ENCODE measurements around the gene NFATC1.

The NFATC1 gene

DNA sequence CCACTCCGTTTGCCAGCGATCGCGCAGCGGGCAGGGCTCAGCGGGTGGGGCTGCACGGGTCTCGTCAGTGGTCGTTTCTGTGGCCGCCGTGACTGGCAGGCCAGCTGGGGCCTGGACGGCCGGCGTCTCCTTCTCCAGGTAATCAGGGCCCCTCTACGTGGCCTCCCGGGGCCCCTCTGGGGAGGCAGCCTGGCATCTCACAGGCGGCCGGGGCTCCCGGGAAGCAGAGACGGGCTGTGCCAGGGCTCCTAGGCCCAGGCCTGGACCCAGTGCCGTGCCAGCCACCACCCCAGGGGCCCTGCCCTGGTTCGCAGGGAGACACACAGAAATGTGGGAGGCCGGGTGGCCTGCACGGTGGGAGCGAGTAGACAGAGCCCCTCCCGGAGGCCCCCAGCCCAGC, 59.5 kb downstream of the NFATC1 start:
- no peak for DNase-seq (ENCODE audit: low read depth in 2 of 2, low spot score in 1 of 2)

DNA sequence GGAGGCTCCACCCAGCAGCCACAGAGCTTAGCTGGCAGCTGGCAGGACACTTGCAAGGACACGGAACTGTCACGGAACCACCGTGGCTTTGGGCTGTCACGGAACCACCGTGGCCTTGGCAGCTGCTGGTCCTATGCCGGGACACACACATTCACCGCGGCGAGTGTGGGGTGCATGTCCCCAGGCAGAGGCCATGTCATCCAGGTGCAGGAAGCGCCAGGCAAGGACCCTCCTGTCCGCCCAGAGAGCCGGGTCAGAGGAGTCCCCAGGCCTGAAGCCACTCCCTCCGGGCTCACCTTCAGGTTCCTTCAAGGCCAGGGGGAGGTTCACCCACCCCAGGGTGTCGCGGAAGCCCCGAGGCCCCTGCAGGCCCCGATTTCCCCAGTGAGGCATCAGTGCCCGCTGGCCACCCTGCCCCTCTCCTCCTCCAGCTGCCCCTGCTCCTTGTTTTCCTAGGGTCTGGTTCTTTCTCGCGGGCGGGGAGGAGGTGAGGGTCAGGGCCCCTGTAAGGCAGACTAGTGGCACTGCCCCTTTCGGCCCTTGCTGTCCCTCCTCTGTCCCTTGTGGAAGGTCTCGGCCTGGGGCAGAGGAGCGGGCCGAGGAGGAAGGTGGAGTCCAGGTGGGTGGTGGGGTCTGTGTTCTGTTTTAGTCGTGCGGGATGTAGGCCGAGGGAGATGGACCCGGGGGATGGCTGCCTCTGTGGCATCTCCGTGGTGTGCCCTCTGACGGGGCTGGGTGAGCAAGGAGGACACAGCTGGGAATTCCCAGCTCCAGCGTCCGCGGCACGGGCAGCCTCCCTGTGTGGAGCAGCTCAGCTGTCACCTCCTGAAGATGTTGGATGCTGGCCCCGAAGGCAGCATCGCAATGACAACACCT, 60.6 kb downstream of the NFATC1 start:
- DNase-seq (ENCODE audit: low read depth in 2 of 2, low spot score in 1 of 2) = no peak

DNA sequence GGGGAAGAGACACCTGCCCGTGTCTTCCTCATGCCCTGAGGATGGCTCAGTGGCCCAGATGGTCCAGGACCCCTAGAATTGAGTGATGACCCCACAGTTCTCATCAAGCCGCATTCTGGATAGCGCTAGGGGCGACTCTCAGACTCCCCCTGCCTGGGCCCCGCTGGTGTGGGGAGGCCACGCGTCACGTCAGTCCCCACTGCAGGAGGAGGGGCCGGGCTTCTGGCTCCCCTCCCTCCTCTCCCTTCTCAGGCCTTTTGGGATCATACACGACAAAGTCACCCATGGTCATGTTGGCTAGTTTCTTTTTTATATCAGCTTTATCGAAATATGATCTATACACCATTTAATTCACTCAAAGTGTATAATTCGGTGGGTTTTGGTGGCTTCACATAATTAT, 61.5 kb downstream of the NFATC1 start:
- DNase-seq (ENCODE audit: low read depth in 2 of 2, low spot score in 1 of 2) = no peak

DNA sequence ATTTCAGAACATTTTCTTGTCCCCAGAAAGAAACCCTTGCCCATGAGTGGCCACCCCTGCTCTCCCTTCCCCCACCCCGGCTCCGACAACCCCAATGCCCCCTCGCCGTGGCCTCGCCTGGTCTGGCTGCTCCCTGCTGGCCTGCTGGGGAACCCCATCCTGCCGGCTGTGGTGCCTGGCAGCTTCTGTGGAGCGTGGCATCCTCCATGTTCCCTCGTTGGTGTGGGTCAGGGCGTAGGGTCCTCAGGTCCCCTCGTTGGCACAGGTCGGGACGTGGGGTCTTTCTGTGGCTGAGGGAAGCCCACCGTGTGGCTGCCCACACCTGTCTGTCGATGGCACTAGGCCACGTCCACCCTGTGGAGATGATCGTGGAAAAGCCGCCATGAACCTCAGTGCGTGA, 61.9 kb downstream of the NFATC1 start:
- DNase-seq (ENCODE audit: low read depth in 2 of 2, low spot score in 1 of 2) = no peak

DNA sequence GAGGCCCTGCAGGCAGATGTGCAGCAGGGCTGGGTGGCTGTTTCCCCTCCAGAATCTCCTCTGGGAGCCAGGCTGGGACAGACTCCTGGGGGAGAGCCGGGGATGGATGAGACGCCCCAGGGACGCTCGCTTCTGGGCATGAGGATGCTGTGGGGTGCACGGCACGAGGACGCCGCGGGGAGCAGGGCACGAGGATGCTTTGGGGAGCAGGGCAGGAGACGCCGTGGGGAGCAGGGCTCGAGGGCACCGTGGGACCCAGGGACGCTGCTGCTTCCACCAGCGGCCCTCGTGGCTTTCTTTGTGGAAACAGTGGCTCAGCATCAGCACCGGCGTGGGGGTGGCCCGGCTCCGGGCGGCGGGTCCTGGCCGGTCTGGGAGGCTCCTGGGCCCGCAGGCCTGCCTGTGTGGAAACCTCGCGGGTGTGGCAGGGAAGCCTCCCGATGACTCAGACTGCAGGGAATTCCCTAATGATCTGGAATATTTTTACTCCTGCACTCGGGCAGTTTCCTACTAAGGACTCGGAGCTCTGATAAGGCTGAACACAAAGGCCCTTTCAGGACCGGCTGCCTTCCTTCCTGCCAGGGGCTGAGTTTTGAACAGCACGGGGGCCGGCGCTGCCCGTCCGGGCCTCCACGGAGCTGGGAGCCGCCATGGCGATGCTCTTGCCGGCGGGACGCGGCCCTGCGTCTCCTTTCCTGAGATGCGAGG, 62.6 kb downstream of the NFATC1 start:
- DNase-seq (ENCODE audit: low read depth in 2 of 2, low spot score in 1 of 2) = no peak

DNA sequence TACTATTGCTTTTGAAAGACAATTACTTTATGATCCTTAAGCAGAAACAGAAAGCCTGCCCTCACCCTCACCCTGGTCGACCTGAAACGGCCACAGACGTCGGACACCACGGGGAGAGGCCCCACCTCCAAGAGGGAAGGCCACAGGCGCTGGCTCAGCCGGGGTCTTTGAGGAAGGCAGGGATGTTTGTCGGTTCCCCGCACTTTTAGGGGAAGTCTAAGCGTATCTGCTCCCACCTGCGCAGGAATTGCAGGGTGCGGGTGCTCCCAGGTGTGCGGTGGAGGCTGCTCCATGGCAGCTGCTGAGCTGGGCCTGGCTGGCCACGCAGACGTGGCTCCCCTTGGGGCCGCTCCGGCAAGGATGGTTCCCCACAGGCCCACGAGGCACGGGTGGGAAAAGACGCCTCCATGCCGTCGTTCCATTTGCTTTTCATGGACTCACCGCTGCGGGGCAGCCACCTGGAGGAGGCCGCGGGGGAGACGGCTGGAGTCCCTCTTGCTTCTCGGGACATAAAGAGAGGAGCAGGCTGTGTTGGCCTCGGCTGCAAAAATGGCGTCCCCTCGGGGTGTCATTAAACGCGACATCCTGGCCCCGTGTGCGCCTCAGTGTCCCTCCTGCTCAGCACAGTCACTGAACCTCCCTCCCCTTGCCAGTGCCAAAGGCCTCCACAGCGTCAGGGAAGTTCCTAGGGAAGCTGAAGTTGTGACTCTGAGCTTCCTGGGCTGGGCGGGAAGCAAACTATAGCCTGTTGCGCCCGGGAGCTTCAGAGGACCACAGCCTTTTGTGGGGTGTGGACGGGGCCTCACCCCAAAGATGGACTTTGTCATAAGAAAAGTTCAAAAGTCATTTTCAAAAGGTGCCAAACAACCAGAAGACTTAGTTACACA, 63.4 kb downstream of the NFATC1 start:
- no peak for DNase-seq (ENCODE audit: low read depth in 2 of 2, low spot score in 1 of 2)

DNA sequence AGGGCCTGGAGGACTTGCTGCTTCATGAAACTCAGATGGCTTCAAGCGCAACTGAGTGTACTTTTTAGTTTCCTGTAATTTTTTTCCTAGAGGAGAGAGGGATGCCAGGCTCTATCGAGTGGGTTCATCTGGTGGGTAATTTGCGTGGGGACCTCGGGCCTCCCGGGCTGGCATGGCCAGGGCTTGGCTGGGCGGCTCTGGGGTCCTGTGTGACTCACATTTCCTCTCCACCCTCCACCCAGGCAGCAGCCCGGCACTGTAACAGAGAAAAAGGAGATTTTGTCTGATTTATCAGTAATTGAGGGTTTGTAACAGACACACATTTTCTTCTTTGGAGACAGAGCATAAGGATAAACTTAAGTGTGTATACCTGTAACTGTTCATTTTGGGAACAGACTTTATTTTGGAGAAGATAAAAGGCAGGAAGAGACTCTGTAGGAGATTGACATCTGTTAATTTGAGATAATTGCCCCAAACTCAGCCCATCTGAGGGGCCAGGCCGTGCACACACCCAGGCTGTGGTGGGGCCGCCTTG, 64.3 kb downstream of the NFATC1 start:
- DNase-seq (ENCODE audit: low read depth in 2 of 2, low spot score in 1 of 2) = no peak

DNA sequence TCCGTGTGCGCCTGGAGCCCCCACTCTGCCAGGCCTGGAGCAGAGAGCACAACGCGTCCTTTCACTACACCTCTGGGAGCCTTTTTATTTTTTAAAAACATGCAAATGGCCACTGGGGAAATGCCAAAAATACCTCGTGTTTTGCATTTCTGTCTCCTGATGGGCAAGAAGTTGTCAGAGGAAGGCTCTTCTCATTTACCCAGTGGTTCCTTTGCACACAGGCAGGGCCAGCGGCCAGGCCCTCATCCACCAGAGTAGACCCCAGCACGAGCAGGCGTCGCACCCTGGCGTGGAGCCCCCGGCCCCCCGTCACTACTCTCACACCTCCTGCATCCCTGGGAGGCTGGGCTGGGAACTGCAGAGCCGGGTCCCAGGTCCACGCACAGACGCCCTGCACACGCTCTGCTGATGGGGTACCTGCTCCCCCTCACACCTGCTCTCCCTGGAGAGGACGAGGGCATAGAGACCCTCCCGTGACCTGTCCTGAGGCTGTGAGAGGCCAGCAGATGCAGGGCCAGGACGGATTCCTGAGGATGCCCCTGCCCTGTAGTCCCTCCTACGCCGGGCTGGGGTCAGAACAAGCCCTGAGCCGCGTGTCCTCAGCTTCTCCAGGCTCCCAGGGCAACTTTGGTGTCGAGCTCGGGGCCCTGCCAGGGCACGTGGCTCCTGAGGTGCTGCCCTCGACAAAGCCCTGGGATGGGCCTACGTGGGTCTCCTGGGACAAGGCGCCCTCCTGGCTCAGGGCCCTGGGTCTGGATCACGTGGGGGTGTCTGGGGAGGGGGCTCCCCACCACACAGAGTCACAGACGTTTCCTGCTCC, 65.0 kb downstream of the NFATC1 start:
- DNase-seq (ENCODE audit: low read depth in 2 of 2, low spot score in 1 of 2) = no peak

DNA sequence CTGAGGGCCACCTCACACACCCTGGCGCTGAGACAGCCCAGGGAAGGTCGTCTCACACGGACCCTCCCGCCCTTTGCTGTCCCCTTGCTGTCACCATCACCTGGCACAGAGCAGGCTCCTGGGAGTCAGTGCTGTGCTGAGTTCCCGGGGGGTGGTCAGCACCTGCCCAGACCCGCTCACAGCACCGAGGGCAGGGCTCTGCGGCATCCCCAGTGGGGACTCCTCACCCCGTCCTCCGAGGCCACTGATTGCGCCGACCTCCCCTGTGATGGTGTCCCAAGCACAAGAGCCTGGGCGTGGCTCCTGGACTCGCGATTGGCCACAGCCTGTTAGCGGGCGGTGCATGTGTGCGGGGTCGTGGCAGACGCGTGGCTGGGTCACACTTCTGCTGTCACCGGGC, 65.9 kb downstream of the NFATC1 start:
- no peak for DNase-seq (ENCODE audit: low read depth in 2 of 2, low spot score in 1 of 2)

DNA sequence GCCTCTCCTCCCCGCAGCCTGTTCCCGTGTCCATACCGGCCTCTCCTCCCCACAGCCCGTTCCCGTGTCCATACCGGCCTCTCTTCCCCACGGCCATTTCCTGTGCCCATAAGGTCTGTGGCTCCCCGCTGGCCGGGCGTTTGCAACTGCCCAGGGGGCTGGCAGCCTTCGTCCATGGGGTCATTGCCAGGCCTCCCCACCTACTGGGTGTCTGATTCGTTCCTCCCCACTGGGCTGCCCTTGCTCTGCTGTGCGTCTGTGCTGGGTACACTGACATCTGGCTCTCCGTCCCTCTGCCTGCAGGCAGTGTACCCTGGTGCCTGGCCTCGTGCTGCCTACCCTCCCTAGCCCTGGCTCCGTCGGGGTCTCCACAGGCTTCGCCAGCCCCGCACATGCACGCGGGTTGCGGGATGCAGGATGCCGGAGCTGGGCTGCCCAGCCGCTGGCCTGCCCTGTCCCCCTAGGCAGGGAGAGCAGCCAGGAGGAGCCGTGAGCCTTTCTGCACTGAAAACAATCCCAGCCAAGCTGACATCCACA, 67.8 kb downstream of the NFATC1 start:
- DNase-seq (ENCODE audit: low read depth in 2 of 2, low spot score in 1 of 2) = no peak

DNA sequence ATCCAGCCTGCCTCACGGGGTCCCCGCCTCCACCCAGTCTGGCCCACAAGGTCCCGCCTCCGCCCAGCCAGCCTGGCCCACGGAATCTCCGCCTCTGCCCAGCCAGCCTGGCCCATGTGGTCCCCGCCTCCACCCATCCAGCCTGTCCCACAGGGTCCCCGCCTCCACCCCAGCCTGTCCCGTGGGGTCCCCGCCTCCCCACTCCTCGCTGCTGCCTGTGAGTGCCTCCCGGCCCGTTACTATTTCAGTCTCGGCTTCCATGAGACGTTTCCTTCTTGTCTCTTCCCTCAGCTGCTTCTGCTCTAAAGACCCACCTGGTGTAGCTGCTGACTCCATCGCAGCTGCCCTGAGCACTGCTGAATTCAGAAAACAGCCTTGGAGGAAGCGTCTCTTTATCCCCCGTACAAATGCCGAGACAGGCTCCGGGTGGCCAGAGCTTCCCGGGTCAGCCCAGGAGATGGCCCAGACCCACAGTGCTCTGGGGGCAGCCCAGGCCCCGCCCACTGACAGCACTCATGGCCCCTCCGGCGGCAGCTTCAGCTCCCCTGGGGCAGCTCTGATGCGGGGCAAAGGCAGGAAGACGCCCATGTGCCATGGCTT, 69.8 kb downstream of the NFATC1 start:
- DNase-seq (ENCODE audit: low read depth in 2 of 2, low spot score in 1 of 2) = no peak

DNA sequence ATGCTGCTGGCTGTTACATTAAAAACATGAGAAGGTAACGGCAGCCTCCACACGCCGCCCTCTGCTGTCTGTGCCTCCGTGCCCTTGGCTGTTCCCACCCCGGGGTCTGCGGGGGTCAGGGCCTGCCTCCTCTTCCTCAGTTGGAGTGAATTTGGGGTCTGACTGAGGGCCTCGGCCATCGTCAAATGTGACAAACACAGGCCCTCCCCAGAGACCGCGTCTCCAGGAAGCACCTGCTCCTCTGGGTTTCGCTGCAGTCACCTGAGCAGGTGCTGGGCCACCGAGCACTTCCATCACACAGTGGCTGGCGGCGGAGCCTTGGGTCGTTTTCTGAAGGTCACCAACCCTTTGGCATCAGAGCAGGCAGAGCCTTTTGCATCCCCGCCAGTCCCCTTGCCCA, 70.9 kb downstream of the NFATC1 start:
- no peak for DNase-seq (ENCODE audit: low read depth in 2 of 2, low spot score in 1 of 2)

DNA sequence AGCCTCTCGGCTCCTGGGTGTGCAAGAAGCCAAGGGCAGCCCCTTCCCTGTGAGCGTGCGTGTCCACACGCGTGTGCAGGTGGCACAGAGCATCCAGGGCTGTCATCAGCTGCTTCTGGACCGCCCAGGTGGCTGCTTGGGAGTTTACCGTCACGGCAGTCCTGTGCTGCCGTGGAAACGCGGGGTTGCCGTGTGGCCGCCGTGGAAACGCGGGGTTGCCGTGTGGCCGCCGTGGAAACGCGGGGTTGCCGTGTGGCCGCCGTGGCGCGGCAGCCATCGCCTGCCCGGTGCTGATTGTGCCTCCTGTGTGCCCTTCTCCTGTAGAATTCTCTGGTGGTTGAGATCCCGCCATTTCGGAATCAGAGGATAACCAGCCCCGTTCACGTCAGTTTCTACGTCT, 71.4 kb downstream of the NFATC1 start:
- no peak for DNase-seq (ENCODE audit: low read depth in 2 of 2, low spot score in 1 of 2)

DNA sequence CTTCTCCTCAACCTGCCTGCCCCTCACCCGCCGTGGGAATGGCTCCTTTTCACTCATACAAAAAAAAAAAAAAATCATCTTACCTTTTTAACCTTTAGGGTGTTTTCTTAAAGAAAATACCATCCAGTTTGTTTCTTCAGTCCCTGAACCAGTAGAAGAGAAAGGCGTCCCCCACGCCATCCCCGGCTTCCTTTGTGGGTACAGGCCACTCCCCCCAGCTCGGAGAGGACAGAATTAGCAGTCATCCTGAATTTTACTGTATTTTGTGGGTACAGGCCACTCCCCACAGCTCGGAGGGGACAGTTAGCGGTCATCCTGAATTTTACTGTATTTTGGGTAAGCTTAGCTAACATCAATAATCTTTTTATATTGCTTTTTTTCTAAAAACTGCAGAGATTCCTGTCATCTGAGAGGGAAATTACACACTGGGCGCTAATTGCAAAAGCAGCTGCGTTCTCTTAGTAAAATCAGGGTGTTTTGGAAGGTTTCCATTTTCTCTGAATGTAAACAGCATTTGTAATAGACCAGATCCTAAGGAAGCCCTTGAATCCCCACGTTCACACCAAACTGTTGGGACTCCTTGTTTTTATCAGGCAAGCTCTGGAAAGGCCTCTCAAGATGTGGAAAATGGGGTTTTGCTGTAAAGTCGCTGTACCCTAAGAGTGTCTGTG, 72.5 kb downstream of the NFATC1 start:
- DNase-seq (ENCODE audit: low read depth in 2 of 2, low spot score in 1 of 2) = no peak

DNA sequence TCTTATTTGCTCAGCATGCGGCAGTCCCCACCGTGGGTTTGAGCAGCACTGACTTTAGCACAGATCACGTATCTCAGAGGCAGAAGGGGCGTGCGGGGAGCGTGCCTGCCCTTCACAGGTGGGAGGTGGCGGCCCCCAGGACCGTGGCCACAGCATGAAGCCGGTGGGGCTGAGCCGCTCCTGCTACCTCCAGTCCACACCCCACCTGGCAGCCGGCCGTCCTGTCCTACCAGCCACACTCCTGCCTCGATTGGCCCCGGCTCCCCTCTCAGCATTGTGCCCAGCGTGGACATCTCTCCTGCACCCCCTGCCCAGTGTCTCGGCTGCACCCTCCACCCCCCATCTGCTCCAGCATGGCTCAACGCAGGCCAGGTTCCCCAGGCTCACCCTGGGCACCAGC, 73.6 kb downstream of the NFATC1 start:
- DNase-seq (ENCODE audit: low read depth in 2 of 2, low spot score in 1 of 2) = no peak

DNA sequence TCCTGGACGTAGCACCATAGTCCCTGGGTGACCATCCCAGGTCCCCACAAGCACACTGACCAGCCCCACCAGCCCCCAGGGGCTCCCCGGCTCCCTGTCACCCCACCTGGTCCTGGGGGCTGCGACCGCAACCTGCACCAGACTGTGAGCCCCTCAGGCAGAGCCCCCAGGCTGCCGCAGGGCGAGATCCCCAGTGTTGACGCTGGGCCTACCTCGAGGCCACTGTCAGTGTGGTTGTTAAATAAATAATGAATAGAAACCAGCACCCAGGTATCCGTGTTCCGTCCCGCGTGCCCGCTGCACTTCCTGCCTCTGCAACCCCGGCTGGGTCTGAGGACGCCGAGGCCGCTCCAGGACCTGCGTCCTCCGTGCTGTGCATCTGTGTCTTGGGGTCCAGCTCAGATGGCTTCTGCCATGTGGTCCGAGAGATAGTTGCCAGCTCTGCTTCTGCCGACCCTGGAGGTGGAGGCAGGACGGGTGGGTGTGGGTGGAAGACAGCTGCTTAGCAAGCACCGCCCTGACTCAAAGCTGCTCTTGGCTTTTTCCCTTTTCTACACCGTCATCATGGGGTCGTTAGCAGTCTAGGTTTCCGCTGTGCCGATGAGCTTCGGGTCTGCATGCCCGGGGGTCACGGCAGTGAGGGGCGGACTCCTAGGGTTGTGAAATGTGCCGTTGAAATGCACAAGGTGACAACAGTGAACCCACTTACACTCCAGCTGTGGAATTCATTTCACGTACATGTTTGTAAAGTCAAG, 74.2 kb downstream of the NFATC1 start:
- DNase-seq (ENCODE audit: low read depth in 2 of 2, low spot score in 1 of 2) = no peak

DNA sequence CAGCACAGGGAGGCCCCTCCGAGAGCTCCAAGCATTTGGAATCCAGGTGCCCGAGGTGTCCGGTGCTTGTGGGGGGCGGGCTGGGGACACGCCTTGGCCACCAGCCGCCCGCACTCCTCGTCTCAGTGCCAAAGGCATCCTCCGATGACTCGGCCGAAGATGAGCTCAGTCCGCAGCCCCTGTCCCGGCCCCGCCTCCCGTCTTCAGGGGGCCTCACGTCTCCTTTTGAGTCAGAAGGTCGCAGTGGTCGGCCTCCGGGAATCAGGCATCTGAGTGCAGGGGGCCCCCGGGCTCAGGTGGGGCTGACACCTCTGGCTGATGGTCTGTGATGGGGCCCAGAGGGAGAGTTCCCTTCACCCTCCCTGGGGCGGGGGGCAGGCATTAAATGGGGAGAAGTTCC, 74.8 kb downstream of the NFATC1 start:
- DNase-seq (ENCODE audit: low read depth in 2 of 2, low spot score in 1 of 2) = no peak

DNA sequence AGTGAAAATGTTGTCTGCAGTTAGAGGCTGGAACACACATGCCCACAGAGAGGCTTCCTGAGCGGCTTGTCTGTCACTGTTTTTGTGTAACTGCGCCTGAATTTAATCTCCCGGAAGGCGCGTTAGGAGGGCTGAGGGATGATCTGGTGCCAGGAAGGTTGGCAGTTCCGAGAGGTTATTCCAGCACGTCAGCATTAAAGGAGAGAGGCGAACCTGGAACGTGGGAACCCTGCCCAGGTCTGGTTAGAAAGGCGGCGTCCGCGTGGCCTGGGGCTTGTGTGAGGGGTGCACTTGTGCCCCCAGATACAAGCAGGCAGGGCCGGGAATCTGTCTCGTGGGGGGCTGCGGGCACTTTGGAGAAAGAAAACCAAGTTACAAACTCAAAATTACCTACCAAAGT, 75.3 kb downstream of the NFATC1 start:
- DNase-seq (ENCODE audit: low read depth in 2 of 2, low spot score in 1 of 2) = no peak

DNA sequence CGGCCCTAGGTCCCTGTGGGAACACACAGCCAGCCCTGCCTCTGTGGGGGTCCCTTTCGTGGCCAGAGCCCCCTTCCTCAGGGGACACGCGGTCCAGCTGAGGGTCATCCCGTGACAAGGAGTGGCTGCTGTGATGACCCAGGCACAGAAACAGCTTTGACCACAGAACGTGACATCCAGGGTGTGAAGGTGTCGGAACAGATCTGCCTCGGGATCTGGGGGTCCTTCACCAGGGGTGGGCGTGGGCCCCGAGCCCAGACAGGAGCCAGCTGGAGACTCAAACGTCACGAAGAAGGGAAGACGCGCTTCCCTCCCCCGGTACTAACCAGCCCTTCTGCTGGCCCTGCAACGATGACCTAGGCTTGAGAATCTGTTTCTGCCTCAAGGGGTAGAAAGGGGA, 75.9 kb downstream of the NFATC1 start:
- DNase-seq (ENCODE audit: low read depth in 2 of 2, low spot score in 1 of 2) = no peak

Data from stimulated activated CD8-positive, alpha-beta memory T cell treated with anti-CD3 and anti-CD28 coated beads, Interleukin-4, amount 100 ng/mL, for 1 hour (primary cell).